ENCODE data around the gene UBE2U.

- no peak for TF ChIP-seq GATA2 (IDR thresholded peaks at IDR 0.05; ENCODE audit: low read depth, low read length)
- no peak for TF ChIP-seq GATA3 (IDR thresholded peaks at IDR 0.05; ENCODE audit: low read depth, low read length)
Observed at GRCh38 chr1:64183395-64184002, 19.9 kb upstream of the UBE2U start.
